ENCODE data around the gene PIGK. TPM values are rescaled to one million over a fixed set of nuclear protein-coding genes. Genes with fewer than 3 reads are reported as not detected.
"Not testable (repeated sequence)": the region's sequence is repeated elsewhere in the genome, so short reads cannot be mapped to it uniquely, and the experiment has no call there.

The PIGK gene
- total RNA-seq, 1 donor from 2014 or later = 12.1 TPM

DNA sequence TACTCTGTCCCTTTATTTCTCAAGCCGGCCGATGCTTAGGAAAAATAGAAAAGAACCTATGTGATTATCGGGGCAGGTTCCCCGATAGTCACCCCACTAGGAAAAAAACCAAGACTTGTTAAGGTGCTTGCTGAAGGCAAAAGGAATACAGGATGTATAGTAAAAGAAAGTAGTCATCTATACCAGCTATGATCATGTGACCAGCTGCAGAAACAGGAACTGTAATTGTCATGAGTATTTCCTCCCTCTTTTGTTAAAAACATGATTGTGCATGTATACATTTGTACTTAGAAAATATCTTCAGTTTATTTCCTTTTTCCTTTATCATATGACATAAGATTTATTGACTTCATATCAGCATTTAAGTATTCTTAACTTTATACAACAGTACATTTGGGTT, 30.5 kb downstream of the PIGK start:
- ATAC-seq = no peak

DNA sequence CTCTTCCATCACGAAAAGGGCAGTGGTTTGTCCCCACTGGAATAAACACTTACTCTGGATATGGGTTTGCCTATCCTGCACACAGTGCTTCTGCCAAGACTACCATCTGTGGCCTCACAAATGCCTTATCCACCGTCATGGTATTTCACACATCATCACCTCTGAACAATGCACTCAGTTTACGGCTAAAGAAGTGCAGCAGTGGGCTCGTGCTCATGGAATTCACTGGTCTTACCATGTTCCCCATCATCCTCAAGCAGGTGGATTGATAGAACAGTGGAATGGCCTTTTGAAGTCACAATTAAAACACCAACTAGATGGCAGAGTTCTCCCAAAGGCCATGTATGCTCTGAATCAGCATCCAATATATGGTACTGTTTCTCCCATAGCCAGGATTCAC, 32.3 kb downstream of the PIGK start:
- ATAC-seq = not testable (repeated sequence)

DNA sequence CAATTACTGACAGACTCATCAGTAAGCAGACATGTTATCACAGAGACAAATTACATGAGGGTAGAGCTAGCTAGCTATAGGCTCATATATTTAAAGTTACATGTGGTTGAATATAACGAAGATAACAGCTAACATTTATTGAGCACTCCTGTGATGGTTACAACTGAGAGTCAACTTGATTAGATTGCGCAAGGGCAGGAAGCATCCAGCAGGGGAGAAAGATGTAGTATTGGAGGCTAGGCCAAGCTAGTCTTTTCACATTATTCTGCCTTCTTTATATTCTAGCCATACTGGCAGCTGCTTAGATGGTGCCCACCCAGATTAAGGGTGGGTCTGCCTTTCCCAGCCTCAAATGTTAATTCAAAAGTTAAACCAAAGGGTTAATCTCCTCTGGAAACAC, 37.1 kb downstream of the PIGK start:
- no peak for ATAC-seq

DNA sequence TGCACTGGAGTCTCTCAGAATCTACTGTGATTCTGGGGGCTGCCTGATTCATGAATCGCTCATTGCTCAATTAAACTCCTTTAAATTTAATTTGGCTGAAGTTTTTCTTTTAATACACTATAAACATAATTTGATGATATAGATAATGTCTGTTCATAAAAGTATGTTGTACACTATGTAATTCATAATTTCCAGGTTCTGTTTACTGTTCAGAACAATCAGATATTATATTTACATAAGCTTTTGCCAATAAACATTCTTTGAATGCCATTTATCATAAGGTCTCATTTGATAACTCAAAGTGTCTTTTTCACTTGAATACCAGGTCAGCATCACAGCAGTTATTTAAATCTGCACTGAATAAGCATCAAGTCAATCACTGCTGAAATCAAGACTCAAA, 39.6 kb downstream of the PIGK start:
- ATAC-seq = no peak

DNA sequence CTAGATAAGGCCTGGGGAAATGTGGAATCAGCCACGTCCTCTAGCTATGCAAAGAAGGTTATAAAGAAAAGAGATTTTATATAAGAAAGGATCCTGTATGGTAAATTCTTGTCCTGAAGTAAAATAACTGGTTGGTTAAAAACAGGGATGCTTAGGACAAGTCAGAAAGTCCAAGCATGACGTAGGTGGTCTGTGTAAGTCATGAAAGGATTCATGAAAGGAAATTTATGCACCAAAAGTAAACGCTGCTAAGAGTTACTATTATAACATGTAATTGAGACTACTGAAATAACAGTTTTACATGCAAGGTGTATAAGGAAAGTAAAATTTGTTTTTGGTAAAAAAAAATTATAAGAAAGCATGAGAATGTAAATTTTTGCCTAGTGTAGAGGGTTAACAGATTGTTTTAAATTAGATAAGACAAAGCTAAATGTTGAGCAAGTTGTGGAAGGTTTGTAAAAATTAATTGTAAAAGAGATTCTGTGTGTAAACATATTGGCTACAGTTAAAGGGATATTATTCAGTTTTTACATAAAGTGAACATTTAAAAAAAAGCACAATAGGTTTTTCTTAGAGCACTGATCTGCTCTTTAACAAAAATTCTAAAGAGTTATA, 43.9 kb downstream of the PIGK start:
- ATAC-seq = no peak

DNA sequence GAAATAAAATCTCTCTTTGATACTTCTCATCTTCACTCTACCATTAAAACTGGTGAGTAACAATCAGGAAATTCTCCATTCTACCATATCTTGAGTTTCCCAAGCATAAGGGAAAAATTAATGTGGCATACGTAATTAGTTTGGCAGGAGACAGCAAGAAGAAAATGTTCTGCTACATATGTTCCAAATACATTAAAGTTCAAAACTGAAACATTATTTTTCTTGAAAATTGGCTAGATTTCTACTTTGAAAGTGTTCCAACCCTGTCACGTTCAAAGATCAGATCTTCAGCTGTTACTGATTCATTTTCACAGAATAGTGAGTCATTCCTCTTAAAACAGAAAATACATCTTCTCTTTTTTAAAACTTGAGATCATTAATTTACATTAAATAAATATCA, 48.5 kb downstream of the PIGK start:
- ATAC-seq = no peak

DNA sequence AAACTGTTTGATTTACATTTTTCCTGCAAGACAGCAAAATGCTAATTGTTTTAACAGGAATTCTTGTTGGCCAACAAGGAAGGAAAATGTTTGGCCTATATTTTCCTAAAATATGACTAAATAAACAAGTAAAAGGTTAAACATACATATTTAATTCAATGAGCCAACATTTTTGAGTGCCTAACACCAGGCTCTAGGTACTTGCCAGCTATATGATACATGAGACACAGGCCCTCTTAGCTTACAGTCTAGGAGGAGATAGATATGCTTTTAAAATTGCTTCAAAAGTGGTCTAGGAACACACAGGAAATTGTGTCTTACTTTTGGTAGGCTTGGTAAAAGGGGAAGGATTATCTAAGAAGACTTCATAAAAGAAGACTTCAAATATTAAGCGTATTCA, 50.9 kb downstream of the PIGK start:
- no peak for ATAC-seq

DNA sequence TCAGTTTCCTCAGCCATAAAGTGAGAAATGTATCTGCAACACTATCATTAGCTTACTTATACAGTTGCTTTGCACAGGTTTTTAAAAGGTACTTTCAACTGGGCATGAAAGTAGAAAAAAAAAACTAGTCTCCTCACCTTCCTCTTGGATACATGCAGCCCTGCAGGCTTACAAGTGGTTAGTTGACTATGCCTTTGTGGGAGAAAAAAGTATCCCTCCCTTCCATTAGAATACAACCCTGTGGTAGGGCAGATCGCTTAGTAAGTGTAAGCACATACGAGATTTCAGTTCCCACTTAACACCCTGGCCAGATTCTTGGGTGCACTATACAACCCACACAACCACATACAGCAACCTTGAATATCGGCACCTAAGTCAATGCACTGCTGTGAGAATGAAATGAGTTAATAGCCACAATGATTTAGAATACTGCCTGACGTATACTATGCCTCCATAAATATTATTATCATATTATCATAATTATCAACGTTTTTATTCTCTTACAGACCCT, 54.7 kb downstream of the PIGK start:
- ATAC-seq = no peak

DNA sequence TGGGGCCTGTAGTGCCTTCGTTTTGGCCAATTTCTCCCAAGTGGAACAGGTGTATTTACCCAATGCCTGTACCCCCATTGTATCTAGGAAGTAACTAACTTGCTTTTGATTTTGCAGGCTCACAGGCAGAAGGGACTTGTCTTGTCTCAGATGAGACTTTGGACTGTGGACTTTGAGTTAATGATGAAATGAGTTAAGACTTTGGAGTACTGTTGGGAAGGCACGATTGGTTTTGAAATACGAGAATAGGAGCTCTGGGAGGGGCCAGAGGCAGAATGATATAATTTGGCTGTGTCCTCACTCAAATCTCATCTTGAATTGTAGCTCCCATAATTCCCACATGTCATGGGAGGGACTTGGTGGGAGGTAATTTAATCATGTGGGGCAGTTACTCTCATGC, 59.5 kb downstream of the PIGK start:
- not testable (repeated sequence) for ATAC-seq

DNA sequence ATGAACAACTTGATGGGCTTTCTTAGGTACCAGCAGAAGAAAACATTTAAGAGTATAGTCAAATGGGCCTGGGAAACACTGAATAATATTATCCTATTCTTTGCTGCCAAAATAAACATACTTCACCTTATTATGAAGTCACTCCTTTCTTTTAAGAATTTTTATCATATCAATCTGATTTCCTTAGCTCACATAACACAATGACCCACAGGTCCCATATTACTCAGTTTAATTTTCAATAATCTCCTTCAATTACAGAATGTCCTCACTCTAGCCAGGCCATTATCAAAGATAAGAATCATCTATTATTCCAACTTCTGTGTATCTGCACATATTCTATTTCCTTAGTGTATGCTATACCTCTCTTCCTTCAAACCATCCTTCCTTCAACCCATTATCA, 63.0 kb downstream of the PIGK start:
- no peak for ATAC-seq

DNA sequence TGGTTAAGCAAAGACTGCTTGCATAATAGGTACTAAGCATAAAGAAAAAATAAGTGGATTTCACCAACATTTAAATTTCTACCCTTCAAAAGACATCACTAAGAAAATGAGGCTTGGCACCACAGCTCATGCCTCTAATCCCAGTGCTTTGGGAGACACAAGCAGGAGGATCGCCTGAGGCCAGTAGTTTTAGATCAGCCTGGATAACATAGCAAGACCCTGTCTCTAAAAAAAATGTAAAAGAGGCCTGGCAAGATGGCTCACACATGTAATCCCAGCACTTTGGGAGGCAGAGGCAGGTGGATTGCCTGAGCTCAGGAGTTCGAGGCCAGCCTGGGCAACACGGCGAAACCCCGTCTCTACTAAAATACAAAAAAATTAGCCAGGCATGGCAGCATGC, 73.0 kb downstream of the PIGK start:
- no peak for ATAC-seq

DNA sequence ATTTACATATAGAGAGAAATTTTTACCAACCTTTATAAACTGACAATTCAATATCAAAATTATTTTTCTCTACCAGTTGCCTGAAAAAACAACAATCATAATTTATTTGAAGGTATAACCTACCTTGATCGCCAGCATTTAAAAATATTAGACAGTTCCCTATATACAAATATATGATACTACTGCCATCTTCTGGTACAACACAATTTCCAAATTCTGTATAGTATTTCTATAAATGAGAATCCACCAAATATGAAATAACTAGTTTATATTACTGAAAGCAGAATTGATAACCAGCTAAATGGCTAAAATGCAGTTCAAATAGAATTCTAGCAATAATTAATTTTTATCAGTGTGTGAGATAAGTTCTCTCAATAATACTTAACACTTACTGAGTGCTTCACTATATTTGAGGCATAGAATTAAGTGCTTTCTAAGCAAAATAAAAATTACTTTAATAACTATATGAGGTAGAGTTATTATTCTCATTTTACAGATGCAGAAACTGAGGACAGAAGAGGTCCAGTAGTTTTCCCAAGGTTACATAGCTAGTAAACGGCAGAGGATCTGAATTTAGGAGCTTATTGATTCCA, 75.6 kb downstream of the PIGK start:
- no peak for ATAC-seq

DNA sequence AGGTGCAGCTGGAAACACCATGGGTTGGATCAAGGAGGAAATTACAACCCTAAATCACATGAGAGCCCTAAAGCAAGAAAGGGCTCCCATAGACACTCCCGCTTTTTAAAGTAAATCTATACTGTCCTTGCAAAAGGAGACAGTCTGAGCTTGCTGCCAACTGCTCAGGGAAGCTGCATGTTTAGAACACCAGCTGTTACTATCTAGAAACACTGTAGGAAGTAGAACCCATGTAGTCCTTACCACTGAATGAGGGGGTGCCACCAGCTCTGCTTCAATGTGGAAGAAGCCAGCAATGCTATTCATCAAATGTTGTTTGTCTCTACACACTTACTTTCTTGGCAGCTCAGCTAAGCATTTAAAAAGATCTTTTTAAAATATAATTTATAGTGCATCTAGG, 79.8 kb downstream of the PIGK start:
- no peak for ATAC-seq

DNA sequence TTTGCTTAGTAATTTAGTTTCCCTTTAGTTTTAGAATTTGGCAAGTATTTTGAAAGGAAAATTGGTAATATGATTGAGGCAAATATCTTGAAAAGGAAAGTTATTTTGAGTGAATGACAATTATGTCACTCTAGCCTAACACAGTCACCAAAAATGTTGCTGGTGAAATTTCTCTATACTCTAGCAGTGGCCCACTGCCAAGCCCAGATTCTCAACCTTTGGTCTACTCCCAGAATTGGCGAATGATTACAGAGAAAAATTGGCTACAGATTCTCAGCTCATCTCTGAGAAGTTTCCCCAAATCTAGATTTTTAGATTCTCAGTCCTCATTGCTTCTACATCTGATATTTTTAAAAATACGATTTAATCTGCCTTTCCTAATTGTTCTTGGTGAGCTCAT, 84.9 kb downstream of the PIGK start:
- ATAC-seq = no peak

DNA sequence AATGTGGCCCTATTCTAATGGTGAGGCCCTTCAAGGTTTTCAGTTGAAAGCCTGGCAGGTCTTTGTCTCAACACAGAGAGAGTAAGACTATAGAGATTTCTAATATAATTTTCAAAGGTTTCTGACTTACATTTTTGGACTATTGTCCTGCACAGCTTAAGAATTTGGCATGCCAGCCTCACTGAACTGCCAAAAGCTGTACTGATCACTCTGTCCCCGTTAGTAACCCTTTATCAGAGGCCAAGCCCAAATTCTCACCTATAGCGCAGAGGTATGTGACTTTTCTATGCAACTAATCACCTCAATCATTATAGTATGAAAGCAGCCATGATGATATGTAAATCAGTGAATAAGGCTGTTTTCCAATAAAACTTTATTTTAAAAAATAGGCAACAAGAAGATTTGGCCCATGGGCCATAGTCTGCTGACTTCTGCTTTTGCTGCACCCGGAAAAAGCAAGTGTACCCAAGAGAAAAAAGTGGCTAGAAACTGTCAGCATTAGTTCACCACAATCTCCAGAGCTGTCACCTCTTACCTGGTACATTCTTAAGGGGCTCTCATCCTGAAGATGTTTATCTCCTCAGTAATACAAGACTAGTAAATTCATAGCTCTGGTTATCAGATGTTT, 85.4 kb downstream of the PIGK start:
- ATAC-seq = no peak

DNA sequence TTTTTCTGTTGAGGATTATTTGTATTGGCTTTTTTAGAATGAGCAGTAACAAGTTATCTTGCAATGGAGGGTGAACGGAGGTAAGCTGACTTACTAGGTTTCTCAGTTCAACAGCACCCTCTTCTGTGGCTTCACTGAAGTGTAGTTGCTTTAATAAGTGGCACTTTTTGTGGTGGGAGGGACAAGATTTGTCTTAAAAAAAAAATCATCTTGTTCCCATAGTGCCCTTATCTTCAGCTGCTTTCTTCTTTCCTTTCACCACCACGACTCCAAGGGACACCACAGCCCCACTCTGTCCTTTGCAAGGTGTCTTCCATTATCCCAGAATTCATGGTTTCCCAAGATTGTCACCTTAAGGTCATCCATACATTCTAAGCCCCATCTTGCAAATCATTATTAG, 92.9 kb downstream of the PIGK start:
- no peak for ATAC-seq

DNA sequence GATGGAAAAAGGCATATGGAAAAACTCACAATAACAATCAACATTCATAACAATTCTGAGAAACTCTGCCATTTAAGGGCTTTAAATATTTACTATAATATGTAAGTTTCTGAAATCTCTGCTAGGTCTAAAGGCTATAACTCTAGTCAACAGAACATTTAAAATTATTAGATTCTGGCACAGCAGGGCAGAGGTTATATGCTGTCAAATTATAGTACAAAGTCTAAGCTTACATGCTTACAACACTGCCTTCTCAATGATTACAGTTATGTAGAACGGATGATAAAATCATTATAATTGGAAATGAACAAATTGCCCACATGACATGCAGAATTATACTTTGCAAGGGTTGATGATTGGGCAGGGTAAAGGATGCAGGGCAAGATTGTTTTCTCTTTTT, 97.7 kb downstream of the PIGK start:
- no peak for ATAC-seq

DNA sequence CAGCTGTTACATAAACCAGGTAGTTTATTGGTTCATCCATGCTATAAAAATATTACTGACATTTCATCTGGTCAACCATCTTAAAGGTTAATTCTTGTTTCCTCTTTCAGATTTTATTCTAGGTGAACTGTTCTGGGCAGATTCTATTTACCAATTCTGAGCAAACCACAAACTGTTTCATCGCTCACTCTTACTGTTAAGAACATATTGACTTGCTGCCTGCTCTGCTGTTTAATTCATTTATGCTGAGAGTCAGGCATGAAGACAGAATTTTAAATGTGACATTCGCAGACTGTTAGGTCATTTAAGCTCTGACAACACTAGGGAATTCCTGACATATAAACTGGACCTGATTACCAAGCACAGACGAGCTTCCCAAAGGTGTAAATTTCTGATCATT, 98.3 kb downstream of the PIGK start:
- no peak for ATAC-seq

DNA sequence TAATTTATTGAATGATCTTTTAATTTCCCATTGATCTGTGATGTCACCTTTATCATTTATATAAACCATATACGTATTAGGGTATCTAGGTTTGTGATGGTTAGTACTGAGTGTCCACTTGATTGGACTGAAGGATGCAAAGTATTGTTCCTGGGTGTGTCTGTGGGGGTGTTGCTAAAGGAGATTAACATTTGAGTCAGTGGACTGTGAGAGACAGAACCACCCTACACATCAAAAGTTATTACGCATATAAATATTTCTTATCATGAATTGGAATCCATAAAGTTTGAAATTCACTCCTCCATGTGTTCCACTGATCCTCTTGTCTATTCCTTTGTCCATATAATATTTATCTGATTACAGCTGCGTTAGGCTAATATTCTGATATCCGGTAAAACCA, 100.5 kb downstream of the PIGK start:
- ATAC-seq = no peak

DNA sequence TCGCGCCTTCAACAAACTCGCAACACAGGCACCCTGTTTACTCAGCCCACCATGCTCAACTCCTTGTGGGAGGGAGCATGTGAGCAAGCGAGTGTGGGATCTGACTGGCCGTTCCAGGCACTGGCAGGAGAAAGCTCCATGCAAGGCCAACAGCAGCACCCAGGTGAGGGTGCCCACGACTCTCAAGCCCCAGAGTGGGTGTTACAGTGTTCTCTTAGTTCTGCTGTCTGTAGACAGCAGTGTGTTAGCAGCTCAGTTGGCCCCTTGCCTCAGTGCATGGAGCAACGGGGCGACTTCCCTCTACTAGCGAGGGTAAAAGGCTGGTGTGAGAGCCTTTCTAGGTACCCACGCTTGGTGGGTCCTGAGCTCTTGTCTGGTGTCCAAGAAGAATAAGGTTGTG, 114.6 kb downstream of the PIGK start:
- ATAC-seq = no peak

DNA sequence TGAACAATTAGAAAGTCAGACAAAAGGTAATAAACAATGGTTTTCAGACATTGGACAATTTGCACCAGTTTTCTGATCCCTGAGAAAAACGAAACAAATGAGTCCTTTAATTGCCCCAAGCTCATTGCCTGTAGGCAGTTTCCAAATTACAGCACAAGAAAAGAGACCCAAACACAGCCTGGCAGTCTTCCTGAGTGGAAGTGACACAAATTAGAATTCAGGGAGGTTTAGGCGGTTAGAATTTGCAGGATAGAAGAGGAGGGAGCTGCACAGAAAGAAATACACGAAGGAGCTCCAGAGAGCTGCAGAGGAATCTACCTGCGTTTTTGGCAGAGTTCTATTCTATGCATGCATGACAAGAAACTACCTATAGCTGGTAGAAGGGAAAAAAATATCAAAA, 115.7 kb downstream of the PIGK start:
- no peak for ATAC-seq

DNA sequence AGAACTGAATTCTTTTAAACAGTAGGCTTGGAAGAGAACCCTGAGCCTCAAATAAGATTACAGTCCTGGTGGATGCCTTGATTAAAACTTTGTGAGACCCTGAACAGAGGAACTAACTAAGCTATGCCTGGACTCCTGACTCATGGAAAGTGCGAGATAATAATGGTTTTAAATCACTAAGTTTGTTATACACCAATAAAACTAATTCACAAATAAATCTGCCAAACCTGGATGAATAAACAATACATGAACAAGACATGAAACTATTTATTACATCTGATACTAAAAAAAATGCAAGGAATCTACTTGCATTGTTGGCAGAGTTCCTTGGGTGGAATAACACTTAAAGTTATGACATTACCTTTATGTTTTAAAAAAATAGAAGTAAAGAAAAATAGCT, 118.4 kb downstream of the PIGK start:
- ATAC-seq = no peak

DNA sequence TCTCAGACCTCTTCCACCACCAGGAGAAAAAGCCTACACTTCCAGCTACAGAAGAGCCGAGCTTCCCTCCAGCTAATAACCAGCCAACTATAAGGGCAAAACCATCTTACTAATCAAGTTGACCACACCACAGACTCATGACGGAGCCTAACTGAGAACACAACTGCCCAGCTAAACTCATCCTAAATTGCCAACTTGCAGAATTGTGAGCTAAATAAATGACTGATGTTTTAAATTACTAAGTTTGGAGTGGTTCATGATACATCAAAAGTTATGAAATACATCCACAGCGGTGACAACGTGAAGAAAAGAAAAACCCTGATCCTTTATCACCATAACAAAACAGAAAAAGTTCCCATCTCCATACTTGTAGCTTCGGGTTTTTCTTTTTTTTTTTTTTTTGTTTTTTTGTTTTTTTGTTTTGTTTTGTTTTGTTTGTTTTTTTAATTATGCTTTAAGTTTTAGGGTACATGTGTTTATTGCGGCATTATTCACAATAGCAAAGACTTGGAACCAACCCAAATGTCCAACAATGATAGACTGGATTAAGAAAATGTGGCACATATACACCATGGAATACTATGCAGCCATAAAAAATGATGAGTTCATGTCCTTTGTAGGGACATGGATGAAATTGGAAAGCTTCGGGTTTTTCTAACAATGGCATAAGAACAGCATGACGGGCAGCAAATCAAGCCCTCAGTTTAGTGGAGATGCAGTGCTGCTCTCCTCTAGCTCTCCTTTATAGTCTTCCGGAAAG, 122.6 kb downstream of the PIGK start:
- no peak for ATAC-seq

DNA sequence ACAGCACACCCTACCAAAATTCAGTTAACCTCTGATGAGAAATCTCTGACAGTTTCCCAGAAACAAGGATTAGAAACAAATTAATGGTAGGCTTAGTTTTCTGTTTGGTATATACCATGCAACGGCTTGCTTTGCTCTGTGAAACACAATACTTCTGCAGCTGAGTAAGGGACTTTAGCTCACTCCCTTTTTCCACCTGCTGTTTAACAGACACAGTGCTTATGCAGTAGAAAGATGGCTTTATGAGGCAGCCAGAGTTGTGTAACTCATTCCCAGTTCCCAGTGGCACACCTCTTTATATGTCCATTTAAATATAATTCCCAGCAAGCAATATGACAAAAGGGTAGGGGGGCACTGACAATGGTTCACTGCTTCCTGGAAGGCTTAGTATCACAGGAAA, 124.0 kb downstream of the PIGK start:
- ATAC-seq = no peak

All from esophagus mucosa (tissue), 1 donor.